ENCODE results near the gene BEX1.
"Not testable (repeated sequence)": the region's sequence is repeated elsewhere in the genome, so short reads cannot be mapped to it uniquely, and the experiment has no call there.

Gene BEX1

GRCh38 chrX:103056902-103057301 lies 7.1 kb downstream of the BEX1 start:
- Mint-ChIP-seq H3K4me3 (no peak overlapping the region), H3K9me3 (no peaks in the 10 kb centered on the region), H3K27ac (no peak overlapping the region), H3K27me3 (peaks cover 16% of the 10 kb centered on the region), H3K4me1 (no peaks in the 10 kb centered on the region)
- DNase-seq (no peak), ATAC-seq (no peak)

DNA sequence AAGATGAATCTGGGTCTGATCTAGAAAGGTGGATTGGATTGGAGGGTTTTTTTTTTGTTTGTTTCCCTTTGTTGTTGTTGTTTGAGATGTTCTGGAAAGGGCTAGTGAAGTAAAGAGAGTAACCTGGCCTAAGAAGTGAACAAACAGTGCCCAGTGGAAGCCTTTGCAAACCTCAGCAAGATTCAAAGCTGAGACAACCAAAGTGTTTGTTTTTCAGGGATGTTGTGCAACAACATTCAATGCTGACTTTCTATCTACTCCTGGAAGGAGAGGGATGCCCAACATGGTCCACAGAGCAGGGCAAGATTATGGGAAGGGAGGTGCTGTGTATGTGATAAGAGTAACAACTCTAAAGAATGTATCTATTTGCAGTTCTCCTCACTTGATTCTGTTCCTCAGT lies 11.3 kb downstream of the BEX1 start:
- Mint-ChIP-seq H3K27ac (no peak overlapping the region), H3K4me3 (no peak overlapping the region), H3K9me3 (no peaks in the 10 kb centered on the region), H3K4me1 (no peaks in the 10 kb centered on the region), H3K27me3 (peaks cover 25% of the 10 kb centered on the region)
- DNase-seq, result no peak
- ATAC-seq, result no peak

- H3K27me3 Mint-ChIP-seq, result peaks cover 25% of the 10 kb centered on the region
- ATAC-seq (no peak), DNase-seq (no peak)
- H3K4me3 Mint-ChIP-seq, result no peak overlapping the region
- no peaks in the 10 kb centered on the region for H3K9me3 Mint-ChIP-seq
- H3K4me1 Mint-ChIP-seq, result no peaks in the 10 kb centered on the region
- H3K27ac Mint-ChIP-seq, result no peak overlapping the region
Measured at GRCh38 chrX:103051260-103051789, 12.6 kb downstream of the BEX1 start.

- not testable (repeated sequence) for H3K4me3 Mint-ChIP-seq, H3K27me3 Mint-ChIP-seq, DNase-seq, H3K27ac Mint-ChIP-seq, H3K9me3 Mint-ChIP-seq, ATAC-seq, H3K4me1 Mint-ChIP-seq
Measured at GRCh38 chrX:103033371-103033770, 30.6 kb downstream of the BEX1 start.

- DNase-seq (no peak), ATAC-seq (no peak)
- Mint-ChIP-seq H3K27me3 (peaks cover 9% of the 10 kb centered on the region), H3K4me3 (no peak overlapping the region), H3K4me1 (no peaks in the 10 kb centered on the region), H3K9me3 (no peaks in the 10 kb centered on the region), H3K27ac (no peak overlapping the region)
Measured at GRCh38 chrX:103017542-103017941, 46.4 kb downstream of the BEX1 start.

DNA sequence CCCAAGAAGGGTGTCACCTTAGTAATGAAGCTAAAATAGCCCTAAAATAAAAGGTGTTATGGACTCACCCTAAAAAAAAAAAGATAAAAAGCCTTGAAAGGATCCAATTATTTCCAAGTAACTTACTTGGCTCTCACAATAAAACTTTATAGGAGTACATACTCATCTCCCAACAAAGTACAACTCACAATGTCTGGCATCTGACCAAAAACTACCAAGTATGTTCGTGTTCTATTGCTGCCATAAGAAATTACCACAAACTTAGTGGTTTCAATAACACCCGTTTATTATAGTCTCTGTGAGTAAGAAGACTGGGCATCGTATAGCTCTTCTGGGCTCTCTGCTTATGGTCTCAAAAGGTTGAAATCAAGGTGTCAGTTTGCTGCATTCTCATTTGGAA lies 51.0 kb downstream of the BEX1 start:
- H3K27ac Mint-ChIP-seq, result no peak overlapping the region
- H3K4me3 Mint-ChIP-seq, result no peak overlapping the region
- H3K27me3 Mint-ChIP-seq, result no peaks in the 10 kb centered on the region
- ATAC-seq, result no peak
- no peaks in the 10 kb centered on the region for H3K4me1 Mint-ChIP-seq
- no peaks in the 10 kb centered on the region for H3K9me3 Mint-ChIP-seq
- DNase-seq, result no peak

Measured in stimulated activated naive CD8-positive, alpha-beta T cell treated with anti-CD3 and anti-CD28 coated beads, Interleukin-15, amount 100 ng/mL, for 72 hours (primary cell).